Mesenchymal stem cell (in vitro differentiated cells and primary cell): ENCODE data around the gene ARL17B.
"Not testable (repeated sequence)": the region's sequence is repeated elsewhere in the genome, so short reads cannot be mapped to it uniquely, and the experiment has no call there.

ENCODE experiments used
- DNase-seq: peaks from one replicate; pipeline ENCODE4 v3.0.0-alpha.2; 2013
- H2AFZ ChIP-seq: one replicate; pipeline ENCODE4 v1.6.1; 2013; ENCODE audit warnings: low read depth, mild to moderate bottlenecking, control low read depth, inconsistent platforms, low read length, moderate library complexity
- H2AK5ac ChIP-seq: 2 replicates; pipeline ENCODE4 v1.6.1; 2013; ENCODE audit warnings: low read length, moderate library complexity, mild to moderate bottlenecking, inconsistent platforms; ENCODE audit not compliant: severe bottlenecking
- H2BK120ac ChIP-seq: one replicate; pipeline ENCODE4 v1.6.1; 2013; ENCODE audit warnings: low read depth, mild to moderate bottlenecking, inconsistent platforms, low read length, moderate library complexity
- H2BK12ac ChIP-seq, 2 experiments: one replicate each; pipeline ENCODE4 v1.6.1; 2013; ENCODE audit warnings: inconsistent platforms in 2 of 2, low read length in 2 of 2, mild to moderate bottlenecking in 2 of 2, moderate library complexity in 2 of 2, control low read depth in 1 of 2
- H2BK15ac ChIP-seq: one replicate; pipeline ENCODE4 v1.6.1; 2013; ENCODE audit warnings: mild to moderate bottlenecking, low read depth, inconsistent platforms; ENCODE audit not compliant: poor library complexity, severe bottlenecking
- H2BK5ac ChIP-seq: 2 replicates; pipeline ENCODE4 v1.6.1; 2013; ENCODE audit warnings: low read depth, mild to moderate bottlenecking, low read length, control low read depth, inconsistent platforms; ENCODE audit not compliant: poor library complexity, severe bottlenecking
- H3K14ac ChIP-seq, 2 experiments: one replicate each; pipeline ENCODE4 v1.6.1; 2013; ENCODE audit warnings: inconsistent platforms in 2 of 2, low read length in 2 of 2, control low read depth in 1 of 2, mild to moderate bottlenecking in 1 of 2, moderate library complexity in 1 of 2
- H3K18ac ChIP-seq, 2 experiments: one replicate each; pipeline ENCODE4 v1.6.1; 2013; ENCODE audit warnings: inconsistent platforms in 2 of 2, low read length in 2 of 2, control low read depth in 1 of 2, low read depth in 1 of 2, mild to moderate bottlenecking in 1 of 2
- H3K23ac ChIP-seq, 2 experiments: one replicate each; pipeline ENCODE4 v1.6.1; 2013; ENCODE audit warnings: inconsistent platforms in 2 of 2, low read length in 2 of 2, mild to moderate bottlenecking in 2 of 2, moderate library complexity in 2 of 2, control low read depth in 1 of 2
- H3K27ac ChIP-seq: 2 replicates; pipeline ENCODE4 v1.5.1; 2013; ENCODE audit warnings: mild to moderate bottlenecking, moderate library complexity, low read length, control low read depth, inconsistent platforms; ENCODE audit not compliant: poor library complexity, severe bottlenecking
- H3K27me3 ChIP-seq, 2 experiments: 2 replicates each; pipeline versions ENCODE4 v1.6.1 to v1.7.0; 2013; ENCODE audit warnings: low read length in 2 of 2, mild to moderate bottlenecking in 2 of 2, moderate library complexity in 2 of 2, control low read depth in 1 of 2, inconsistent platforms in 1 of 2; ENCODE audit not compliant: control insufficient read depth in 1 of 2, insufficient read depth in 1 of 2
- H3K36me3 ChIP-seq, 2 experiments: 2 replicates each; pipeline versions ENCODE4 v1.6.1 to v1.7.0; 2013; ENCODE audit warnings: low read length in 2 of 2, control low read depth in 1 of 2, inconsistent platforms in 1 of 2, low read depth in 1 of 2, mild to moderate bottlenecking in 1 of 2; ENCODE audit not compliant: insufficient read depth in 2 of 2, control insufficient read depth in 1 of 2
- H3K4ac ChIP-seq, 2 experiments: one replicate each; pipeline ENCODE4 v1.6.1; 2013; ENCODE audit warnings: inconsistent platforms in 2 of 2, low read length in 2 of 2, mild to moderate bottlenecking in 2 of 2, moderate library complexity in 2 of 2, control low read depth in 1 of 2, low read depth in 1 of 2
- H3K4me1 ChIP-seq: 2 replicates; pipeline ENCODE4 v1.6.1; 2013; ENCODE audit warnings: low read depth, low read length, control low read depth; ENCODE audit not compliant: control insufficient read depth, insufficient read depth
- H3K4me2 ChIP-seq: 2 replicates; pipeline ENCODE4 v1.6.1; 2013; ENCODE audit warnings: low read length, mild to moderate bottlenecking, inconsistent platforms; ENCODE audit not compliant: poor library complexity, severe bottlenecking
- H3K4me3 ChIP-seq, 2 experiments: 2 replicates each; pipeline versions ENCODE4 v1.5.1 to v1.7.0; 2013; ENCODE audit warnings: low read length in 2 of 2, mild to moderate bottlenecking in 2 of 2, control low read depth in 1 of 2, low read depth in 1 of 2; ENCODE audit not compliant: insufficient read depth in 1 of 2
- H3K79me1 ChIP-seq: replicated peaks from 2 replicates; pipeline ENCODE4 v1.6.1; 2013; ENCODE audit warnings: mild to moderate bottlenecking, control low read depth, low read length, inconsistent platforms; ENCODE audit not compliant: poor library complexity, severe bottlenecking
- H3K9ac ChIP-seq: 2 replicates; pipeline ENCODE4 v1.7.0; 2013; ENCODE audit warnings: mild to moderate bottlenecking, low read length, moderate library complexity
- H3K9me3 ChIP-seq: 2 replicates; pipeline ENCODE4 v1.7.0; 2013; ENCODE audit warnings: mild to moderate bottlenecking, low read length; ENCODE audit not compliant: control insufficient read depth
- H4K8ac ChIP-seq: one replicate; pipeline ENCODE4 v1.6.1; 2013; ENCODE audit warnings: inconsistent platforms, mild to moderate bottlenecking, low read length, moderate library complexity
- H4K91ac ChIP-seq: one replicate; pipeline ENCODE4 v1.6.1; 2013; ENCODE audit warnings: mild to moderate bottlenecking, low read length, inconsistent platforms
- WGBS: methylation state at CpG from one replicate; pipeline ENCODE4 v1.1.7; 2013; ENCODE audit warnings: mixed read lengths; 5-methylcytosine and 5-hydroxymethylcytosine counted together

Gene ARL17B

DNA sequence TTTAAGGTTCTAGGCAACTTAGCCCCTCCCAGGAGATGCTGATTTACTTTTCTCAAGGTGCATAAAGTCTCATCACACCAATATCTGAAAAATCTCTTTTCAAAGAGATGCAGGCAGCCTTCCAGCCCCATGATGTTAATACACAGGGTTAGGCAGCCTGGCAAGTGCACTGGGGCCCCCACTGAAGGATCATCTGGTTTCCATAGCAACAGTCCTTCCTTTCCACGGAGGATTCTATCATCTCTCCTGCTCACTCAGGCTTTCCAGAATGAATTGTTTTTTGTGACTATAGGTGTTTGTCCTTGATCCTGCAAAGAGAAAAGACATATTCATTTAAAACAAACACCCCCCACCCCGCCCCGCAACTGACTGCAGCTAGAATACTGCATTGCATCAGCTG lies 6.0 kb upstream of the ARL17B start:
- not testable (repeated sequence) for H3K36me3 ChIP-seq, H4K8ac ChIP-seq, H3K18ac ChIP-seq, H3K23ac ChIP-seq, H3K4me3 ChIP-seq, H2AFZ ChIP-seq, H3K9me3 ChIP-seq, H2BK15ac ChIP-seq, H4K91ac ChIP-seq, H3K9ac ChIP-seq, DNase-seq, H3K4me1 ChIP-seq, H3K4me2 ChIP-seq, H3K27me3 ChIP-seq, H3K79me1 ChIP-seq, H2BK12ac ChIP-seq, H2AK5ac ChIP-seq, H3K27ac ChIP-seq, H3K14ac ChIP-seq, H2BK120ac ChIP-seq, H2BK5ac ChIP-seq, H3K4ac ChIP-seq
- no CpG with 5 or more reads among the region's 3 CpGs for WGBS

DNA sequence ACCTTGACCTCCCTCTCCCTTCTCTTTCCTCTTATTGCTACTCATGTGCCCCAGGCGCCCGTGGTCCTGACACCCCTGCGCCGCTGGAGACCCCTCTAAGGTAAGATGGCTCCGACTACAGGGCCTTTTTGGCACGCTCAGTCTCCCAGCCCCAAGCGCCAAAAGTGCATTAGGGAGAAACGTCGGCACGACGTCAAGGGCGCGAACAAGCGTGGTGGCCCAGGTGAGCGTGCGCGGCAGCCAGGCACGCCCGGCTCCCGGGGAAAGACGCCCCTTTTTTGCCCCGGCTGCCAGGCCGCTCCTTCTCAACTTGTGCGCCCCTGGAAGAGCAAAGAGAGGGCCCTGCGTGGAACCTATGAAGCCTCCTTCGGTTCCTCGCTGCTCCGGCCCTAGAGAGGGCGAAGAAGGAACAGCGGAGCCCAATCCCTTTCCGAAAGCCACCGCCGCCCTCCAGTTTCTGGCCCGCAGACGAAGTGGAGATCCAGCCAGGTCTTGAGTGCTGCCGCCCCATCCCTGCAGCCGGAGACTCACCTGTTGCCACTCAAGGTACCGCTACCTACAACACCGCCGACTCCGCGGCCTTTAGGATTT lies 326 bp downstream of the ARL17B start:
- not testable (repeated sequence) for H2BK15ac ChIP-seq, H3K4ac ChIP-seq, H3K9me3 ChIP-seq, H3K4me3 ChIP-seq, H3K27ac ChIP-seq, H3K23ac ChIP-seq, H3K79me1 ChIP-seq, H2BK120ac ChIP-seq, H4K8ac ChIP-seq, H3K4me1 ChIP-seq, H2AK5ac ChIP-seq, H4K91ac ChIP-seq, H3K14ac ChIP-seq, H3K9ac ChIP-seq, H2AFZ ChIP-seq, H3K4me2 ChIP-seq, H2BK5ac ChIP-seq, H3K36me3 ChIP-seq, H3K18ac ChIP-seq, H3K27me3 ChIP-seq, H2BK12ac ChIP-seq, DNase-seq
- no CpG with 5 or more reads among the region's 42 CpGs for WGBS

DNA sequence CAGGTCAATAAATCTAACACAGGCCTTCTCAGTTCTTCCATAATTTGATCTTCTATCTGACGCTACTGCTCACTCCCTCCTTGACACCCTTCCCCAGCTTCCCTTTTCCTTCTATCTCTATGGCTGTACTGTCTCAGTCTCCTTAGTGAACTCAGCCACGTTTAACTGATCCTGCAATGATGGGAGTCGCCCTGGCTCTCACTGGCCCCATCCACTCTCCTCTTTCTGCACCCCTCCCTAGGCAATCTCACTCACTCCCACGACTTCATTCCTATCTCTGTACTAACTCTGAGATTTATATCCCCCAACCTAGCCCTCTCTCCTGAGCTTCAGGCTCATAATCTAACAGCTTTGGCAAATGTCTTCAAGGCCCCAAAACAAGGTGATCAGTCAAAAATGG lies 7.7 kb downstream of the ARL17B start:
- H3K9ac ChIP-seq, H3K14ac ChIP-seq, H3K4me2 ChIP-seq, H3K4me3 ChIP-seq, H3K18ac ChIP-seq, H3K4ac ChIP-seq, DNase-seq, H3K27me3 ChIP-seq, H3K36me3 ChIP-seq, H4K91ac ChIP-seq, H2BK120ac ChIP-seq, H3K79me1 ChIP-seq, H4K8ac ChIP-seq, H3K27ac ChIP-seq, H3K23ac ChIP-seq, H2BK12ac ChIP-seq, H2BK15ac ChIP-seq, H2AFZ ChIP-seq, H3K9me3 ChIP-seq, H3K4me1 ChIP-seq, H2AK5ac ChIP-seq, H2BK5ac ChIP-seq: not testable (repeated sequence)
- no CpG with 5 or more reads among the region's 4 CpGs for WGBS

DNA sequence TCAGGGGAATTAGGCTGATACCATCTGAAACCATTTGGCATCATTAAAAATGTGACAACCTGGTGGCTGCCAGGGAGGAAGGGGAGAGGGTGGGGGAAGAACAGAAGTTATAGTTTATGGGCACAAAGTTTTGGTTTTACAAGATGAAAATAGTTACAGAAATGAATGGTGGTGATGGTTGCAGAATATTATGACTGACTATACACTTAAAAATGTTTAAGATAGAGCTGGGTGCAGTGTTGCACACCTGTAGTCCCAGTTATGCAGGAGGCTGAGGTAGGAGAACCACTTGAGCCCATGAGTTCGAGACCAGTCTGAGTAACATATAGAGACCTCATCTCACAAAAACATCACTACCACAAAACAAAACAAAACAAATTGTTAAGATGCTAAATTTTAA lies 12.5 kb downstream of the ARL17B start:
- not testable (repeated sequence) for H3K27ac ChIP-seq, H3K9ac ChIP-seq, H2AK5ac ChIP-seq, H4K91ac ChIP-seq, H2BK120ac ChIP-seq, H3K4me3 ChIP-seq, H3K36me3 ChIP-seq, H3K4me1 ChIP-seq, H3K9me3 ChIP-seq, H4K8ac ChIP-seq, H3K23ac ChIP-seq, H2BK5ac ChIP-seq, H2AFZ ChIP-seq, H2BK12ac ChIP-seq, DNase-seq, H3K27me3 ChIP-seq, H3K4ac ChIP-seq, H3K4me2 ChIP-seq, H3K18ac ChIP-seq, H3K14ac ChIP-seq, H2BK15ac ChIP-seq, H3K79me1 ChIP-seq
- WGBS: no CpG with 5 or more reads among the region's 1 CpG
